RWPE1 (cell line): Measurements from ENCODE around the gene COPZ1.

ENCODE experiments used
- CTCF ChIA-PET: fragments of 350-600 bp; sonication (Branson Sonifier 250); formaldehyde crosslinking; extraction: SDS; loops from one replicate; lab custom pipeline; 2021; lab: Yijun Ruan, JAX
- POLR2A ChIA-PET: fragments of 400-600 bp; formaldehyde crosslinking; extraction: SDS; loops from one replicate; lab custom pipeline; 2020; ENCODE audit warnings: antibody characterized with exemption; ENCODE audit not compliant: low non-redundant PET; lab: Yijun Ruan, JAX
- DNase-seq: peaks from one replicate; pipeline ENCODE4 v3.0.0; 2012; ENCODE audit warnings: low spot score
- H3K27ac ChIP-seq: fragments of 450-650 bp; 2 replicates; pipeline ENCODE4 v1.5.1; 2017
- TF ChIP-seq, protein P1 (sequence below): fragments of 450-650 bp; conservative IDR thresholded peaks from 2 replicates; pipeline ENCODE4 v1.5.1; 2017; ENCODE audit warnings: low read depth, mild to moderate bottlenecking

The COPZ1 gene

DNA sequence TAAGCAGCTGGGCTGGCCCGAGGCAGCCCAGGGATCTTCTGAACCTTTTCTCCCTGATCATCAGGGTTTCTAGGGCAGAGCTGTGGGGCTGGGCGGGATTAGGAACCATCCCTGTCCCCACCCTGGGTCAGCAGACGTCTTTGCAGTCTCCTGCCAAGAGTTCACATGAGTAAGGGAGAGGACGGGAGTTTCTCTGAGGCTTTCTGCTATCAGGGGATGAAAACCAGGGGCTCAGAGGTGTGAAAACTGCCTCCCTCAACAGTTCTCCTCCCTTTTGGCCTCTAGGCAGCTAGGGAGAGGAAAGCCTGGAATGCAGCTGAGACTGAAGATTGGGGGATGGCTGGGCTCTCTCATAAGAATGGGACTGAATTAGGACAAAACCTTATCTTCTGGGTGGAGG lies 51.7 kb downstream of the COPZ1 start:
- ChIA-PET POLR2A (no interaction called here), CTCF (interaction anchor here (0.7 kb wide), 1 partner anchor 169 kb away, joined by 3 read pairs; no protein-coding TSS in a partner anchor)
- TF ChIP-seq, protein P1, sequence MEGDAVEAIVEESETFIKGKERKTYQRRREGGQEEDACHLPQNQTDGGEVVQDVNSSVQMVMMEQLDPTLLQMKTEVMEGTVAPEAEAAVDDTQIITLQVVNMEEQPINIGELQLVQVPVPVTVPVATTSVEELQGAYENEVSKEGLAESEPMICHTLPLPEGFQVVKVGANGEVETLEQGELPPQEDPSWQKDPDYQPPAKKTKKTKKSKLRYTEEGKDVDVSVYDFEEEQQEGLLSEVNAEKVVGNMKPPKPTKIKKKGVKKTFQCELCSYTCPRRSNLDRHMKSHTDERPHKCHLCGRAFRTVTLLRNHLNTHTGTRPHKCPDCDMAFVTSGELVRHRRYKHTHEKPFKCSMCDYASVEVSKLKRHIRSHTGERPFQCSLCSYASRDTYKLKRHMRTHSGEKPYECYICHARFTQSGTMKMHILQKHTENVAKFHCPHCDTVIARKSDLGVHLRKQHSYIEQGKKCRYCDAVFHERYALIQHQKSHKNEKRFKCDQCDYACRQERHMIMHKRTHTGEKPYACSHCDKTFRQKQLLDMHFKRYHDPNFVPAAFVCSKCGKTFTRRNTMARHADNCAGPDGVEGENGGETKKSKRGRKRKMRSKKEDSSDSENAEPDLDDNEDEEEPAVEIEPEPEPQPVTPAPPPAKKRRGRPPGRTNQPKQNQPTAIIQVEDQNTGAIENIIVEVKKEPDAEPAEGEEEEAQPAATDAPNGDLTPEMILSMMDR, result no peak
- peak overlapping the region; percentile 86 for H3K27ac ChIP-seq
- DNase-seq, result no peak

DNA sequence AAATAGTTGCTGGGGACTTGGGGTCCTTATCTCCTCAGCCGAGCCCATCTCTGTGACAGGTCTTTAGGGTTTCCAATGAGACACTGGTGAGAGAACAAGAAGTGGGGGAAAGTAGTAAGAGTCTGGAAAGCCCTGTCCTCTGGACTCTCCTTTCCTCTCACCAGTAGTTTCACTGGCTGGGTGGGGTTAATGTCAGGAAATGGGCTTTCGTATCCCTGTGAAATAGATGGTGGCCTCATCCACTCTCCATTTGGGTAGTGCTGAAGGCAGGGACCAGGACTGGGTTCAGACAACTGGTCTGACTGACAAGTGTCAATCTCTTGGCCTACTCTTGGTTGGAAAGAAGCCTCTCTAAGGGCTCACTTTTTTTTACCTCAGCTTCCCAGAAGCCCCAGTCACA lies 52.1 kb downstream of the COPZ1 start:
- POLR2A ChIA-PET, result no interaction called here
- CTCF ChIA-PET, result interaction anchor here (0.7 kb wide), 1 partner anchor 169 kb away, joined by 3 read pairs; no protein-coding TSS in a partner anchor
- TF ChIP-seq, protein P1, result no peak
- H3K27ac ChIP-seq, result peak overlapping the region; percentile 86; the same call in 1 of the 2 replicates
- no peak for DNase-seq

DNA sequence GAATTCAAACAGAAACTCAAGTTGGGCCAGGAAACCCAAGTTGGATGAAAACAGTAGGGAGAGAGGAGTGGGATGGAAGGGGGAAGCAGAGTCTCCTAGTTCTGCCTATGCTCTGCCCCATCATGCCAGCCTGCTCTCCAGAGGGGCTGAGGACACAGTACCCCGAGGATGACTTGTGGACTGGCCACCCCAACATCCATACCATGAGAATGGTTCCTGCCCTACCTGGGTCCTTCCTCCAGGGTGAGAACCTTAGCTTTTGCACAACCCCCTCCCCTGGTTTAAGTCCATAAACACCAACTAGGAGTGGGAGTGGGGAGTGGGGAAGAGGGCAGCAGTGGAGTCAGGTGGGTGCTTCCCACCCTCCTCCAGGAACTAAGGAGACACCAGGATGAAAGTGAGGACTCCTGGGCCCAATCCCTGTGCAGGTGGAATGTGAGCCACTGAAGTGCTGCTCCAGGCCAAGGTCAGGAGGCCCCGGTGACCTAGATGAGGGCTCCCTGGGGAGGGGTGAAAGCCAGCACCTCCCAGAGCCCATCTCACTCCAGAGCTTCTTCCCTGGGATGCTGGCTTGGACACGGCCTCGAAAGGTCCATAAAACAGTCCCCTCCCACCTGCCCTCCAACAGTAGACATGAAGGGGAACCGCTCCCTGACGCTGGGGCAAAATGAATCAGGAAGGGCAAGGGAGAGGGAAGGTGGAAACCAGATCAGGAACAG lies 53.0 kb downstream of the COPZ1 start:
- CTCF ChIA-PET, result interaction anchor here (0.5 kb wide), 1 partner anchor 71 kb away, joined by 3 read pairs; no protein-coding TSS in a partner anchor
- TF ChIP-seq, protein P1, result no peak
- H3K27ac ChIP-seq, result peak overlapping the region; percentile 39; the same call in 1 of the 2 replicates
- POLR2A ChIA-PET, result no interaction called here
- DNase-seq, result no peak

DNA sequence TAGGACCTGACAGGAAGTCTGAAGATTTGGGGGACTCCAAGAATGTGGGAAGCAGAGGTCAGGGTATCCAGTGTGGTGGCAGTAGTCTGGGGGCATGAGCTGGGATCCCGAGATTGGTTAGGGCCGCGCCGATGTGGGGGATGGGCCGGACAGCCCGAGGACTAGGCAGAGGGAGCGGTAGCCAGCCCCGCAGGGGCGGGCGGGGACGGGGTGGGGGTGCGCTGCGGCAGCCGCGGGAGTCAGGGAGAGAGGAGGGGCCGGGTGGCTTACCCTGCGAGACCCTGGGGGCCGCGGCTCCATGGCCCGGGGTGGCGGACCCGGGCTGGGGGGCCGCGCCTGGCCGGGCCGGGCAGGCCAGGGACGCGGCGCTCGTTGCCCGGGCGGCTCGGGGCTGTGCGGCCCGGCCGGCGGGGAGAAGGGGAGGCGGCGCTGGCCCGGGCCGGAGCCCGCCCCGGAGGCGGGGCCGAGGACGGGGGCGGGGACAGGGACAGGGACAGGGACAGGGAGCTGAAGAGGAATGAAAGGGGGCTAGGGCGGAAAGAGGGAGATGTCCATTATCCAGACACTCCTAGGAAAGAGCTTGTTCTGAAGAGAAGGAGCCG lies 54.0 kb downstream of the COPZ1 start:
- ChIA-PET CTCF (interaction anchor here (0.5 kb wide), 1 partner anchor 72 kb away, joined by 3 read pairs; no protein-coding TSS in a partner anchor), POLR2A (no interaction called here)
- peak overlapping the region; percentile 39 for H3K27ac ChIP-seq
- TF ChIP-seq, protein P1, result no peak
- DNase-seq, result no peak

DNA sequence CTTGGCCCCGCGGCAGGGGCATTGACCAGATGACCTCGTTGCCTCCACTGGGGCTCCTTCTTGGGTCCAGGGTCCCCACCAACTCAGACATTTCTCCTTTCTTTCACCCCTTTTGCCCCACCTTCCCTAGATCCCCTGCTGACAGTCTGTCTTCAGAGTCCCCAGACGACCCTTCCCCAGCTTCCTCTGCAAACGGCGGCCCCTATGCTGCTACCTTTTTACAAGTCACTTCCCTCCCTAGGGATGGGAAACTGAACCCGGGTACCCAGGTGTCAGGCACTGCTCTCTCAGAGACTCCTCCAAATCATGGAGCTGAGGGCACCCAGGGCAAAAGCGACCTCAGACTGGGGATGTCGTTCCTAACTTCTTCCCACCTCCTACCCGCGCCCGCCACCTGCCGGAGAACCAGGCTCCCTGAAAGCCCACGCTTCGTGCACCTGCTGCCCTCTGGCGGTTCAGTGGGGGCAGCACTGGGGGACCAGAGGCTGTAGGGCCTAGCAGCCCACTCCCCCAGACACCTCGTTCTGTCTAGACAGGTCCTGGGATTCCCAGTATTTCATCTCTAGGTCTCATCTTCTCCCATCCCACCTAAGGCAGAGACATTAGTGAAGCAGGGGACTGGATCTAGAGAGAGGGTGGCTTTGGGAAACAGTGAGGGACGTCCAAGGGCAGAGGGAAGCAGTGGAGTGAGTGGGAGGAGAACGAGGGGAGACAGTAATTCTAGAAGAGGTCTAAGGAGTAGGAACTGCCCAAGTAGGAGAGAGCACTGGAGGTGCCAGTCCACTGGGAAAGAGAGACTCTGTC lies 54.7 kb downstream of the COPZ1 start:
- TF ChIP-seq, protein P1, result peak; percentile 99
- ChIA-PET CTCF (interaction anchor here (1.4 kb wide), 1 partner anchor 11 kb away, joined by 3 read pairs; no protein-coding TSS in a partner anchor), POLR2A (no interaction called here)
- H3K27ac ChIP-seq, result peak overlapping the region; percentile 39
- peak; percentile 48 for DNase-seq

DNA sequence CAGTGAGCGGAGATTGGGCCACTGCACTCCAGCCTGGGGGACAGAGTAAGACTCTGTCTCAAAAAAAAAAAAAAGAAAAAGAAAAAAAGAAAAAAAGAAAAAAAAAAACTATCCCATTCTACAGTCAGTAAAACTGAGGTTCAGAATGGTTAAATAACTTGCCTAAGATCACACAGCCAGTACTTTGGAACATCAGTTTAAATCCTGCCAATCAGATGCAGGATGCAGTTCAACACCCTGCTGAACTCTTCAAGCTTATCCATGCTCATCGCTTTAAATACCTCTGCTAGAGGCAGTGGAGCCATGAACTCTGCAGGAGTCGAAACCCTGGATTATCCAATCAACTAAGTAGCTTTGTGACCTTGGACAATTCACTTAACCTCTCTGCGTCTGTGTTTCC lies 56.2 kb downstream of the COPZ1 start:
- CTCF ChIA-PET, result interaction anchor here (0.6 to 1.4 kb wide), 4 partner anchors 12 to 1544 kb away, joined by 3 to 5 read pairs (median 3); no protein-coding TSS in a partner anchor

More for the DNA sequence above, 56.2 kb downstream of the COPZ1 start:
- H3K27ac ChIP-seq, result no peak overlapping the region
- TF ChIP-seq, protein P1, result no peak
- DNase-seq, result no peak
- POLR2A ChIA-PET, result interaction anchor here (0.6 kb wide), 1 partner anchor 11 kb away, joined by 3 read pairs; no protein-coding TSS in a partner anchor
